Measurements from ENCODE around the gene CADM1. TPM values are rescaled to one million over a fixed set of nuclear protein-coding genes. Genes with fewer than 3 reads are reported as not detected.

The CADM1 gene
- 100 to 1,000 TPM in 3 of 4 donors, 10 to 100 TPM in 1; 89.9 to 351 (median 235) TPM for total RNA-seq

GRCh38 chr11:115504276-115505158 lies at the start of gene CADM1:
TSS of gene CADM1 (minus strand) at chr11:115504415.
- Histone ChIP-seq H3K4me3 (replicated peaks in 1 of 3) (peak within 1 kb of the TSS; percentile 7 to 89 (median 82)), H3K9me3 (no peaks in the 10 kb centered on the region), H3K27ac (peak within 1 kb of the TSS; percentile 75 to 90 (median 85)), H3K36me3 (no peaks in the 10 kb centered on the region), H3K4me1 (peaks cover 3 to 11% of the 10 kb centered on the region in 2 donors), H3K27me3 (no peaks in the 10 kb centered on the region)
- peak; percentile 38 to 77 (median 68) for TF ChIP-seq CTCF (IDR thresholded peaks at IDR 0.05)
- peak; percentile 89 to 99 for TF ChIP-seq POLR2A (IDR thresholded peaks at IDR 0.05)
- DNase-seq = peak; percentile 98
- intact Hi-C loops (cut with DNase I) = loop anchor here (10.0 kb wide), 2 partner anchors 160 to 730 kb away; no protein-coding TSS in a partner anchor
- 1% methylated on average over 34 to 46 of the region's 76 CpGs for WGBS, 2 donors

- 92 to 93% methylated on average over 15 of the region's 15 CpGs for WGBS, 2 donors
- intact Hi-C loops (cut with DNase I) = no loop called here
- Histone ChIP-seq H3K27me3 (no peaks in the 10 kb centered on the region), H3K4me3 (replicated peaks in 1 of 3) (no peak overlapping the region), H3K36me3 (no peaks in the 10 kb centered on the region), H3K9me3 (no peaks in the 10 kb centered on the region), H3K27ac (no peak overlapping the region), H3K4me1 (peaks cover 11 to 23% of the 10 kb centered on the region in 2 donors)
- no peak for DNase-seq
- no peak for TF ChIP-seq POLR2A (IDR thresholded peaks at IDR 0.05)
- TF ChIP-seq CTCF (IDR thresholded peaks at IDR 0.05) = no peak
Measured at GRCh38 chr11:115552773-115553438, 48.7 kb upstream of the CADM1 start.

- H3K4me3 ChIP-seq (replicated peaks in 1 of 3) = no peak overlapping the region
- no peaks in the 10 kb centered on the region for H3K27me3 ChIP-seq
- intact Hi-C loops (cut with DNase I) = no loop called here
- 86 to 91% methylated on average over 7 of the region's 7 CpGs for WGBS, 2 donors
- H3K36me3 ChIP-seq = no peaks in the 10 kb centered on the region
- H3K27ac ChIP-seq = no peak overlapping the region
- TF ChIP-seq POLR2A (IDR thresholded peaks at IDR 0.05) = no peak
- no peak for TF ChIP-seq CTCF (IDR thresholded peaks at IDR 0.05)
- H3K9me3 ChIP-seq = no peaks in the 10 kb centered on the region
- peaks cover 11 to 23% of the 10 kb centered on the region in 2 donors for H3K4me1 ChIP-seq
- DNase-seq = peak in 1 of 2 donors; percentile 10
Measured at GRCh38 chr11:115552151-115552772, 48.0 kb upstream of the CADM1 start.

GRCh38 chr11:115550291-115551059 lies 46.3 kb upstream of the CADM1 start:
- Histone ChIP-seq H3K27me3 (no peaks in the 10 kb centered on the region), H3K27ac (peak overlapping the region; percentile 71 to 91 (median 88)), H3K4me1 (peaks cover 11 to 23% of the 10 kb centered on the region in 2 donors), H3K36me3 (no peaks in the 10 kb centered on the region), H3K9me3 (no peaks in the 10 kb centered on the region), H3K4me3 (replicated peaks in 1 of 3) (no peak overlapping the region)
- TF ChIP-seq POLR2A (IDR thresholded peaks at IDR 0.05) = peak in 1 of 2 donors; percentile 11
- peak in 1 of 6 experiments; percentile 18 for TF ChIP-seq CTCF (IDR thresholded peaks at IDR 0.05)
- intact Hi-C loops (cut with DNase I) = no loop called here
- DNase-seq = peak; percentile 92 to 93
- 28 to 36% methylated on average over 17 of the region's 17 CpGs for WGBS, 2 donors
